GM12874 (cell line): ENCODE results near the gene ZSWIM7.

Experiments
- TF ChIP-seq, protein P1 (sequence below): IDR thresholded peaks from 2 replicates; pipeline ENCODE4 v1.5.1; 2011; ENCODE audit warnings: low read depth, mild to moderate bottlenecking, control low read depth, low read length, moderate library complexity; ENCODE audit not compliant: insufficient read depth

The ZSWIM7 gene

DNA sequence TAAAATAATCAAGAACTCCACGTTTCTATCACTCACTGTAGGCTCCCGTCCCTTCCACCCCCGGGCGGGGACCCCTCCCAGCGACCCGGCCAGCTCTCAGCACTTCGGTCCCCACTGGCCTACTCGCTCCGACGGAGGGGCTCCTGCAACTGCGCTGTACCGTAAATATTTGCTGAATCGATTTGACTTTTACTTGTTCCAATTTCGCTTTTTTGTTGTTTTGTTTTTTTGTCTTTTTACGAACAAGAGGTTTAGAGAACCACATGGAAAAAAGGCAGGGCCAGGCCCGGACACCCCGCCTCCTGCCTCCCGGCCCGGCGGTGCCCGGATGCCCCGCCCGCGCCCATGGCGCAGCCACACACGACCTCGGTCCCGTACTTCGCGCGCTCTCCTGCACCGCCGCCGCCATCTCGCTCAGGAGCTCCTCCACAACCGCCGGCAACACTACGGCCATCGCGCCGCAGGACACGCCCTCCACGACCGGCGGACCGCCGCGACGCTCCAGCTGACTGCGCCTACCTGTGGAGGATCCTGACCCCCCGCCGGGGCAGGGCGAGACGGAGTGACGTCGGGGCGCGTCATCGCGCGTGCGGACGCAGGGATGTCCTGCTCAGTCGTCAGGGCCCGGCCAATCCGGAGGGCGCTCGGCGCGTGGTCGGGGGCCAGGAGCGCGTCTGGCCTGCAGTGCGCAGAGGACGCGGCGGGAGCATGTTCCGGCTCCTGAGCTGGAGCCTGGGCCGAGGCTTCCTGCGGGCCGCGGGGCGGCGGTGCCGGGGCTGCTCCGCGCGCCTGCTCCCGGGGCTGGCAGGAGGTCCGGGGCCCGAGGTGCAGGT, at the start of gene ZSWIM7, which contains the start of gene TTC19:
Gene ZSWIM7, minus strand, starts transcription at position 564 of the 833 bp plus-strand sequence. Its CDS starts 110 bp downstream, at position 454.
Gene TTC19, plus strand, starts transcription at position 684 of the 833 bp plus-strand sequence. Its CDS starts 25 bp downstream, at position 709.
- TF ChIP-seq, protein P1, sequence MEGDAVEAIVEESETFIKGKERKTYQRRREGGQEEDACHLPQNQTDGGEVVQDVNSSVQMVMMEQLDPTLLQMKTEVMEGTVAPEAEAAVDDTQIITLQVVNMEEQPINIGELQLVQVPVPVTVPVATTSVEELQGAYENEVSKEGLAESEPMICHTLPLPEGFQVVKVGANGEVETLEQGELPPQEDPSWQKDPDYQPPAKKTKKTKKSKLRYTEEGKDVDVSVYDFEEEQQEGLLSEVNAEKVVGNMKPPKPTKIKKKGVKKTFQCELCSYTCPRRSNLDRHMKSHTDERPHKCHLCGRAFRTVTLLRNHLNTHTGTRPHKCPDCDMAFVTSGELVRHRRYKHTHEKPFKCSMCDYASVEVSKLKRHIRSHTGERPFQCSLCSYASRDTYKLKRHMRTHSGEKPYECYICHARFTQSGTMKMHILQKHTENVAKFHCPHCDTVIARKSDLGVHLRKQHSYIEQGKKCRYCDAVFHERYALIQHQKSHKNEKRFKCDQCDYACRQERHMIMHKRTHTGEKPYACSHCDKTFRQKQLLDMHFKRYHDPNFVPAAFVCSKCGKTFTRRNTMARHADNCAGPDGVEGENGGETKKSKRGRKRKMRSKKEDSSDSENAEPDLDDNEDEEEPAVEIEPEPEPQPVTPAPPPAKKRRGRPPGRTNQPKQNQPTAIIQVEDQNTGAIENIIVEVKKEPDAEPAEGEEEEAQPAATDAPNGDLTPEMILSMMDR = no peak

GRCh38 chr17:16048811-16049449, 49.4 kb upstream of the ZSWIM7 start:
- TF ChIP-seq, protein P1 = no peak

GRCh38 chr17:16046966-16047365, 47.5 kb upstream of the ZSWIM7 start:
- TF ChIP-seq, protein P1 = no peak

DNA sequence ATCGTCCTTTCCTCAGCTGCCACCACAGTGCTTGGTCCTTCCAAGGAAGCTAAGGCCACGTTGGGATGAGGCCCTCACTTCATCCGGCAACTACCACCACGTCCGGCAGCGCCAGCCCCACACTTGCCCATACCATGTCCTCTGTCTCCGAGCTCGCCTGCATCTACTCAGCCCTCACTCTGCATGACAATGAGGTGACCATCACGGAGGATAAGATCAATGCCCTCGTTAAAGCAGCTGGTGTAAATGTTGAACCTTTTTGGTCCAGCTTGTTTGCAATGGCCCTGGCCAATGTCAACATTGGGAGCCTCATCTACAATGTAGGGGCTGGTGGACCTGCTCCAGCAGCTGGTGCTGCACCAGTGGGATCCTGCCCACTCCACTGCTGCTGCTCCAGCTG, 45.0 kb upstream of the ZSWIM7 start:
- TF ChIP-seq, protein P1 = no peak

DNA sequence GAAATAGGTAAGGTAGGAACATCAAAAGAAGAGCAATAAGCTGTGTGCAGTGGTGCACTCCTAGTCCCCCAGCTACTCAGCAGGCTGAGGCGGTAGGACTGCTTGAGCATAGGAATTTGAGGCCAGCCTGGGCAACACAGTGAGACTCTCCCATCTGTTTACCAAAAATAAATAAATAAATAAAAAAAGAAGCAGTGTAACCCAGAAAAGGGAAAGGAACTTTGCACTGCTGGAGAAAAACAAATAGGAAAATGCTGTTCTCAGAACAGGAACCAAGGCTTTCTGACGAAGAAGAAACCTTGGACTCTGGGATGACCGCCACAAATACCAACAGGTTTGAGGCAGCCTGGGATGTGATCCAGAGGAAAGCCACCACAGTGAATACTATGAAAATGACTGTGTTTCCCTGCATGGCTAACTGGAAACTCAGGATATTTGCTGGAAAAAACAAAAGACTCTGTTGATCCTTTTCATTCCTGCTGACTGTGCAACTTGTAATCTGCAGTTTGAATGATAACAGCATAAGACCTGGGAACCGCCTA, 41.3 kb upstream of the ZSWIM7 start:
- TF ChIP-seq, protein P1 = no peak

- TF ChIP-seq, protein P1 = no peak
Observed at GRCh38 chr17:16037636-16038035, 38.1 kb upstream of the ZSWIM7 start.

DNA sequence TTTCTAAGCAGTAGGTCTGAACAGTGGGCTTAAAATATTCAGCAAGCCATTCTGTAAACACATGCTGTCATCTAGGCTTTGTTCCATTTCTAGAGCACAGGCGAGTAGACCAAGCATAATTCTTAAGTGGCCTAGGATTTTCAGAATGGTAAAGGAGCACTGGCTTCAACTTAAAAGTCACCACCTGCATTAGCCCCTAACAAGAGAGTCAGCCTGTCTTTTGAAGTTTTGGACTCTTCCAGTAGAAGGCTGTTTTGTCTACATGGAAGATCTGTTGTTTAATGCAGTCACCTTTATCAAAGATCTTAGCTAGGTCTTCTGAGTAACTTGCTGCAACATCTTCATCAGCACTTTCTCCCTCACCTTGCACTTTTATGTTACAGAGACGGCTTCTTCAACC, 36.8 kb upstream of the ZSWIM7 start:
- TF ChIP-seq, protein P1 = no peak
